NCI-H2171 (cell line): Measurements from ENCODE around the gene OR4N5.
"Not testable (repeated sequence)": the region's sequence is repeated elsewhere in the genome, so short reads cannot be mapped to it uniquely, and the experiment has no call there.

ENCODE experiments used
- DNase-seq: peaks from one replicate; lab custom pipeline; 2025; lab: John Stamatoyannopoulos, UW

Gene OR4N5, protein sequence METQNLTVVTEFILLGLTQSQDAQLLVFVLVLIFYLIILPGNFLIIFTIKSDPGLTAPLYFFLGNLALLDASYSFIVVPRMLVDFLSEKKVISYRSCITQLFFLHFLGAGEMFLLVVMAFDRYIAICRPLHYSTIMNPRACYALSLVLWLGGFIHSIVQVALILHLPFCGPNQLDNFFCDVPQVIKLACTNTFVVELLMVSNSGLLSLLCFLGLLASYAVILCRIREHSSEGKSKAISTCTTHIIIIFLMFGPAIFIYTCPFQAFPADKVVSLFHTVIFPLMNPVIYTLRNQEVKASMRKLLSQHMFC

DNA sequence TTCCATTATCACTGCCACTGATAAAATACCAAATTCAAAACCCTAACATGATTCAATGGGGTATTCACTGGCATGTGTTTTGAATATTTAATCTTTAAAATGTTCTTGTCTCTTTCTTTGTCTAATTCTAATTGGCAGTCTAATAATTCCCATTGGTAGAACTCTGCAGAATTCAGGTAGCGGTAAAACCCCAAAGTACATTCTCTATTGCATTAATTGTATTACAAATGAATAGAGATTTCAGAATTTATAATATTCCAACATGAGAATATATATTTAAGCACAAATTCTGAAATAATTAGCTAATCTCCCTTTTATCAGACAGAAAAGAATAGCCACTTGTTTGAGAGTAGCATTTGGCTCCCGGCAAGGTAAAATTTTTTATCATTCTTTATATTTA lies at the start of gene OR4N5:
TSS of gene OR4N5 (plus strand) at position 301 of the 400 bp plus-strand sequence. CDS start 4,916 bp downstream, outside the sequence.
- DNase-seq = no peak

DNA sequence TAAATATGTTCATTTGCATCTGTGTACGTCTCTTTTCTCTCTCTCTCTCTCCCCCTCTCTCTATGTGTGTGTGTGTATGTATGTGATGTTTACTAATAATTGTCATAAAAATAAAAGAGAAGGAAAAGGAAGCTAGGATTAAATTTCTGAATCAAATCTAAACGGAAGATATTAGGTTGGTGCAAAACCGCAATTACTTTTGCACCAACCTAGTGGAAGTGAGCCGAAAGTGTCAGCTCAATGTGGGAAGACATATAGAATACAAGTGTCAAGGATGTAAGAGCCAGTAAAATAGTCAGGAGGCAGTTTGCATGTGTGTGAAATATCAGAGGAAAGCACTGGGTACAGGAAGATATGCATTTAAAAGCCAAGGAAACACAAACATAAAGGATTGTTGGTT lies 46.6 kb upstream of the OR4N5 start:
- DNase-seq = no peak

DNA sequence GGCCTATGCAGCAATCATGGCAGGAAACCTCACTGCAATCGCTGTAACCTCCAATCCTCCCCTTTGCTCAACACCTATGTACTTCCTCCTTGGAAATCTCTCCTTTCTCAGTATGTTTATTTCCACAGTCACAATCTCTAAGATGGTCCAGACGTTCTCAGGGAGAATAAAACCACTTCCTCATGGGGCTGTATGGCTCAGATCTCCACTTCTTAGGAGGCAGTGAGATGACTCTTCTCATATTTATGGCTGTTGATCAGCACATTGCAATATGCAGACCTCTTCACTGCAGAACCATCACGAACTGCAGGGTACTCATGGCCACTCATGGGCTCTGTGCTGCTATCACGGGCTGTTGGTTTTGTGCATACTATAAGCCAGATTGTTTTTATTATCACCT lies 45.2 kb upstream of the OR4N5 start:
- DNase-seq = no peak

DNA sequence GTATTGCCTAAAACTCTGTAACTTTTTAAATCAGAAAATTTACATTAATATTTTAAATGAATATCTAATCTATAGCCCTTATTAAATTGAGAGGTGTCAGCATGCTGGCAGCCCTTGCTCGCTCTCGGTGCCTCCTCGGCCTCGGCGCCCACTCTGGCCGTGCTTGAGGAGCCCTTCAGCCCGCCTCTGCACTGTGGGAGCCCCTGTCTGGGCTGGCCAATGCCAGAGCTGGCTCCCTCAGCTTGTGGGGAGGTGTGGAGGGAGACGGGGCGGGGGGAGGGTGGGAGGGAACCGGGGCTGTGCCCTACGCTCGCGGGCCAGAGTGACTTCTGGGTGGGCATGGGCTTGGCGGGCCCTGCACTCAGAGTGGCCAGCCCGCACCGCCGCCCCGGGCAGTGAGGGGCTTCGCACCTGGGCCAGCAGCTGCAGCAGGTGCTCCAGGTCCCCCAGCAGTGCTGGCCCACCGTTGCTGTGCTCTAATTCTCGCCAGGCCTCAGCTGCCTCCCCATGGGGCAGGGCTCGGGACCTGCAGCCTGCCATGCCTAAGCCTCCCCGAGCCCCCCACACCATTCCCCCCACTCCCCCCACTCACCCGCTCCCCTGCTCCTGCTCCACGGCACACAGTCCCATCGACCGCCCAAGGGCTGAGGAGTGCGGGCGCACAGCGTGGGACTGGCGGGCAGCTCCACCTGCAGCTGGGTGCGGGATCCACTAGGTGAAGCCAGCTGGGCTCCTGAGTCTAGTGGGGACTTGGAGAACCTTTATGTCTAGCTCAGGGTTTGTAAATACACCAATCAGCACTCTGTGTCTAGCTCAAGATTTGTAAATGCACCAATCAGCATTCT lies 39.5 kb upstream of the OR4N5 start:
- not testable (repeated sequence) for DNase-seq

DNA sequence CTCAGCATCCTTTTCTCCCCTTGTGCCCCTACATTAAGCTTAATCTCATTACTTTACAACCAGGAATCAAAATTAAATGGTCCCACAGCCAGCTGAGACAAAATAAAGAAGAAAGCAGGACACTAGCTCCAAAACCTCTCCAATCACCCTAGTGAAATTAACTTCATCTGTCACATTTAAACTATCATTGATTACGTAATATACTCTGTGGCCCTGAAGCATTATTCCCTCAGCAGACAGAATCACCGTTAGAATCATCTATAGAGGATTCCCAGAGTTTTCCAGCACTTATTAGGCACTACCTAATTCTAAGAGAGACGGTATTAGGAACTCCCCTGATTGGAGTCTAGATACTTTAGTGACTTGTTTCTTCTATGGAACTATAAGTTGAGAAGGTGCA lies 28.2 kb upstream of the OR4N5 start, which contains the start of gene OR4K17:
TSS of gene OR4K17 (plus strand) at position 302 of the 400 bp plus-strand sequence. CDS start 6,761 bp downstream, outside the sequence.
- no peak for DNase-seq

DNA sequence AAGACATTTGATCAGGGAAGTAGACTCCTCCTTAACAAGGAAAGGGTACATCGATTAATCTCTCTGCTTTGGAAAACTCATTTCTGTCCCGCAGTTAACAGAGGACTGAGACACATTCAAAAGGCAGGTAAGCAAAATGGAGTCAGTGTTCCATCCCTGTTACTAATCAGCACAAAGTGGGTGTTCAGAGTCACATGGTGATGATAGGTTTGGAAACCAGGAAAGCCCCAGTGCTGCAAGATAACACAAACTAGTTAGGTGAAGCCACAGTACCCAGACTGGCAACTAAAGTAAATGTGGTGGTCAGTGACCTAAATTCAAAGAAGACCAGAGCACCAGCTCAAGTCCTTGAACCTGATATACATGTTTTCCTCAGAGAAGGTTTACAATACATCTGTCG lies 26.3 kb upstream of the OR4N5 start:
- no peak for DNase-seq

DNA sequence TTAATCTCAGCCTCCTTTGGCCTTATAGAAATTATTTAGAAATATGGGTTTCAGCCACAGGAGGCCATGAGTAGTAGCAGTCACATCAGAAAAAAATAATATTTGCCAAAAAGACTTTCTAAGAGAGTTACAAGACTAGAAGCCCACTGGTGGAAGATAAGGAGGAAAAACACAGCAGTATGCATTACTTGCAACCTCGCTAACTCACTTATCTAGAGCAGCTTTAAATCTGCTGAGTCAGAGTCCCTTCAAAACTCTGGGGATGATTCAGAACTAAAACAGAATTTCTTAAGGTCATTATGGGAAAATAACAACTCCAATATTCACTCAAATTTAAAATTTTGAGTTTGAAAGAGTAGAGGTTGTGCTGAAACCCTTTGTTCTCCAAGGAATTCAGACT lies 21.9 kb upstream of the OR4N5 start:
- DNase-seq = no peak

DNA sequence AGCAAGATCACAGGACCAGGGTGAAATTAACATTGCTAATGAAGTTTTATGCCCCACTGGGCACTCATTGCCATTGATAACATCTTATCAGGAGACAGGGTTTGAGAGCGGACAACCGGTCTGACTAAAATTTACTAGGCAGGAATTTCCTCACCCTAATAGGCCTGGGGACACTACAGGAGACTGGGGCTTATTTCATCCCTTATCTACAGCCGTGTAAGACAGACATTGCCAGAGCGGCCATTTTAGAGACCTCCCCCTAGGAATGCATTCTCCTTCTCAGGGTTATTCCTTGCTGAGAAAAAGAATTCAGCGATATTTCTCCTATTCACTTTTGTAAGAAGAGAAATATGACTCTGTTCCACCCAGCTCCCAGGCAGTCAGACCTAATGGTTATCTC lies 19.8 kb upstream of the OR4N5 start:
- no peak for DNase-seq

DNA sequence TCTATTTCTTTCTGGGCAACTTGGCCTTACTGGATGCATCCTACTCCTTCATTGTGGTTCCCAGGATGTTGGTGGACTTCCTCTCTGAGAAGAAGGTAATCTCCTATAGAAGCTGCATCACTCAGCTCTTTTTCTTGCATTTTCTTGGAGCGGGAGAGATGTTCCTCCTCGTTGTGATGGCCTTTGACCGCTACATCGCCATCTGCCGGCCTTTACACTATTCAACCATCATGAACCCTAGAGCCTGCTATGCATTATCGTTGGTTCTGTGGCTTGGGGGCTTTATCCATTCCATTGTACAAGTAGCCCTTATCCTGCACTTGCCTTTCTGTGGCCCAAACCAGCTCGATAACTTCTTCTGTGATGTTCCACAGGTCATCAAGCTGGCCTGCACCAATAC lies 5.3 kb downstream of the OR4N5 start:
- DNase-seq = no peak

DNA sequence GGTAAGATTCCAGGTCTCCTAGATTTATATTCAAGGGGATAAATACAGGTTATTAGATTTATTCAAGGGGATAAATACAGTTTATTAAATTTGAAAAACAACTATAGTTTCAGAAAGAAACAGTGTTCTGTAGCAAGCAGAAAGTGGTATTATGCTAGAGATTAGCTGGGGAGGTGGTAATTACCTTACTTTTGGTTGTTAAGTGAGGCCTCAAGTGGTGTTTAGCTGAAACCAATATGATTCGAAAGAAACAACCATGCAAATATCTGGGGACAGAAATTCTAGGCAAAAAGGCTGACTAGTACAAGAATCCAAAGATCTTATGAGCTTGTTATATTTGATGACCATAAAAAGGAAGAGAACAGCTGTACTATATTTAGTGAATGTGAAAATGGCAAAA lies 6.2 kb downstream of the OR4N5 start:
- DNase-seq = no peak

DNA sequence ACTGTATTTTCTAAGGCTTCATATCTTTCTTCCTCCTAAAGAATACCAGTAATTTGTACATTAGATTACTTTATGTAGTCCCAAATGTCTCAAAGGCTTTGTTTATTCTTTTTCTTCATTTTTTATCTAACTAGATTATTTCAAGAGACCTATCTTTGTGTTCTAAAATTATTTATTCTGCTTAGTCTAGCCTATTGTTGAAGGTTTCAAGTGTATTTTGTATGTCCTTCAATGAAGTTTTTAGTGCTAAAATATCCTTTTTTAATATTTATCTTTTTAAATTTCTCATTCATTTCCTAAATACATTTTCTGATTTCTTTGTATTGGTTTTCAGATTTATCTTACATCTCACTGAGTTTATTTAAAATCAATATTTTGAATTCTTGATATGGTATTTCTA lies 25.8 kb downstream of the OR4N5 start:
- no peak for DNase-seq

DNA sequence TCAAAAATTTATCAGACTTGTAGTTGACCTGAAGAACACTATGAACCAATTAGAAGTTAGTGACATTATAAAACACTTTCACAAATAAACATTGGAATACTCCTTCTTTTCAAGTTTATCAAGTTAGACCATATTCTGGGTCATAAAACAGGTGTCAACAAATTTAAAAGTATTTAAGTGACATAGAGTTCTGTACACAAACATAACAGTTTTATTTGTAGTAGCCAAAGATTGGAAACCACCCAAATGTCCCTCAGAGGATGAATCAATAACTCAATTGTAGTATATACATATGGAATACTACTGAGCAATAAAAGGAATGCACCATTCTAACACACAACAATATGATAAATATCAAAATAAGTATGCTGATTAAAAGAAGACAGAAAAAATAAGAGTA lies 28.5 kb downstream of the OR4N5 start:
- DNase-seq = no peak

DNA sequence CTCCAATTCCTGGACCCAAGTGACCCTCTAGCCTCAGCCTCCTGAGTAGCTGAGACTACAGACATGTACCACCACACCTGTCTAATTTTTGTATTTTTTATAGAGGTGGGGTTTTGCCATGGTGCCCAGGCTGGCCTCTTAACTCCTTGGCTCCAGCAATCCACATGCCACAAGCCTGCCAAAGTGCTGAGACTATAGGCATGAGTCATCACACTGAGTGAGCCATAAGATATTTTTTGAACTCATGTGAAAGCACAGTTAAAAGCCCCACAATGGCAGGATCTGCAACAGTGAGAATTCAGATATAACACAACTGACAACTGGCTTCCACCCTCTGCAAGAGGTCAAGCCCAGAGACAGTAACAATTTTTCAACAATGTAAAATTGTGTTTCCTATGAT lies 31.2 kb downstream of the OR4N5 start:
- DNase-seq = not testable (repeated sequence)

DNA sequence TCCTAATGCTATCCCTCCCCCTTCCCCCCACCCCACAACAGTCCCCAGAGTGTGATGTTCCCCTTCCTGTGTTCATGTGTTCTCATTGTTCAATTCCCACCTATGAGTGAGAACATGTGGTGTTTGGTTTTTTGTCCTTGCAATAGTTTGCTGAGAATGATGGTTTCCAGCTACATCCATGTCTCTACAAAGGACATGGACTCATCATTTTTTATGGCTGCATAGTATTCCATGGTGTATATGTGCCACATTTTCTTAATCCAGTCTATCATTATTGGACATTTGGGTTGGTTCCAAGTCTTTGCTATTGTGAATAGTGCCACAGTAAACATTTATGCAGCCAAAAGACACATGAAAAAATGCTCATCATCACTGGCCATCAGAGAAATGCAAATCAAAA lies 35.6 kb downstream of the OR4N5 start:
- DNase-seq = not testable (repeated sequence)

DNA sequence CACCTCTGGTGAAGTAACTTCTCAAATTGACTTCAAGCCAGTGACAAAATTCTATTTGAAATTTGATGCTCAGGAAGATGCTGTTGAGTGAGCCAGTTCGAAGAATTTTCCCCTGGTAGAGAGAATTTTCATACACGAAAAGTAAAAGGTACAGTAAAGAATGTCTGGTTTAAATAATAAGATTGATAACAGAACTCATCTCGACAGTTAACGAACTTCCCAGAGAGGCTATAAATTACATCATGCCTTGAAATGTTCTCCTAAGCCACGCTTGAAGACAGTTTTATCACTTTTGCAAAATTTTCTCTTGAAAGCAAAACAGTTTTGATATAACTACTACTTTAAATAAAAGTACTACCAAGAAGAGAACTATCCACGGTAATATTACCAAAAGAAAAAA lies 37.7 kb downstream of the OR4N5 start:
- no peak for DNase-seq

DNA sequence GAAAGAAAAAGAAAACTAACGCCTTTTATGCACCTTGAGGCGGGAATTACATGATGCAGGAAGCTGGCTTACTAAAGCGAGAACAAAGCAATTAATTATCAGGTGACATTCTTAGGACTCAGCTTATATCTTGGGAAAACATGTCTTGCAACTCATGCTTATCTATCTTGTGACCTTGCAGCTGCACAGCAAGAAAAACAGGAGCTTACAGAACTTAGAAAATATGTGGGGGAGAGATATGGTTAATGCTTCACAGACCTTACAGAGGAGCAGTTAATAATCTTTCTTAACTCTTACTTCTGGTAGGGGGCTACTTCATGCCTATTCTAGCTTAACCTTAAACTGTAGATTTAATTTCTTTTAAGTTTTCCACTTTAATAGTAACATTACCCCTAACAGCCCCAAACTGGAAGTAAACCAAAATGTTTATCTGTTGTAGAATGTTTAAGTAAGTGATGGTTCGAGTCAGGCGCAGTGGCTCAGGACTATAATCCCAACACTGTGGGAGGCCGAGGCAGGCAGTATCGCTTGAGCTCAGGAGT lies 38.9 kb downstream of the OR4N5 start:
- DNase-seq = no peak

DNA sequence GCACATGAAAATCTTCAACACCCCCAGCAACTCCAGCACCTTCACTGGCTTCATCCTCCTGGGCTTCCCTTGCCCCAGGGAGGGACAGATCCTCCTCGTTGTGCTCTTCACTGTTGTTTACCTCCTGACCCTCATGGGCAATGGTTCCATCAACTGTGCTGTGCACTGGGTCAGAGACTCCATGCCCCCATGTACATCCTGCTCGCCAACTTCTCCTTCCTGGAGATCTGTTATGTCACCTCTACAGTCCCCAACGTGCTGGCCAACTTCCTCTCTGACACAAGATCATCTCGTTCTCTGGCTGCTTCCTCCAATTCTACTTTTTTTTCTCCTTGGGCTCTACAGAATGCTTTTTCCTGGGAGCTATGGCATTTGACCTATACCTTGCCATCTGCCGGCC lies 40.6 kb downstream of the OR4N5 start:
- DNase-seq = no peak

DNA sequence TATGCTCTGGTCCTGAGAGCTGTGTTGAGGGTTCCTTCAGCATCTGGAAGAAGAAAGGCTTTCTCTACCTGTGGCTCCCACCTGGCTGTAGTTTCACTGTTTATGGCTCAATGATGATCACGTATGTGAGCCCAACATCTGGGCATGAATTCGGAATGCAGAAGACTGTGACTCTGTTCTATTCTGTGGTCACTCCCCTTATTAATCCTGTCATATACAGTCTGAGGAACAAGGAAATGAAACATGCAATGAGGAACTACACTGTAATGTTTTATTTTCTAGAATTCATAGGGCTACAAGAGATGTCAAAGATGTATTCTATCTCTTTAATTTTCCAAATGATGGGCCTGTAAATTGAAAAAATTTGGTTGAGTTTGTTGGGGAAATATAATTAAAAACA lies 41.3 kb downstream of the OR4N5 start:
- no peak for DNase-seq

DNA sequence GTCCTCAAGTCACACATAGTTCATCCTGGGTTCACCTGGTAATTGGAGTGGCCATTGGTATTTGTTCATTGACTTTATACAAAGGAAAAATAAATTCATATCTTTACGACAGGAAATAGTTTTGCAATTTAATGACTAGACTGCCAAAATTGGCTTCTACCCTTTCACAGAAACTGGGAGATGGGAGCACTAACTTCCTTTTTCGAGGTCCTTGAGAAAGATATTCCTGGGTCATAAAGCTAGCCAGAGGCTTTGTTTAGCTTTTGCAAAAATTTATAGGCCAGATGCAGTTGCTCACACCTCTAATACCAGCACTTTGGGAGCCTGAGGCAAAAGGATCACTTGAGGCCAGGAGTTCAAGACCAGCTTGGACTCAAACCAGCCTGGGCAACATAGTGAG lies 41.9 kb downstream of the OR4N5 start:
- DNase-seq = no peak

DNA sequence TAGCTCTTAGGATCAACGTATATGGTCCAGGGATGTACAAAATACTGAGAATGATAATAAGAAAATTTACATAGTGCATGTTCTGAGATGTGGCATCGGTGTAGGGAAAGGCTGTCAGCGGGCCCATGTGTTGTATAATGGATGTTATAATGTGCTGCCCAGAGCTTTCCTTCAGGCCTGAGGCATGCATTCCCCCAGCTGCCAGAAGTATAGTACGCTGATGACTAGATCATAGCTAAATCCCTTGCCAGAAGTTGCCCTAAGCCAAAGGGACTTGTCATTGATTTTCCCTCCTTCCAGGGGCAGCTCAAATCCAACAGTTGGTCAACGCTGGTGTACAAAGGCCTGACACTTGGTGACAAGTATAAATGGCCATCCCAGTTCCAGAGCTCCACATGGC lies 45.6 kb downstream of the OR4N5 start:
- DNase-seq = no peak

DNA sequence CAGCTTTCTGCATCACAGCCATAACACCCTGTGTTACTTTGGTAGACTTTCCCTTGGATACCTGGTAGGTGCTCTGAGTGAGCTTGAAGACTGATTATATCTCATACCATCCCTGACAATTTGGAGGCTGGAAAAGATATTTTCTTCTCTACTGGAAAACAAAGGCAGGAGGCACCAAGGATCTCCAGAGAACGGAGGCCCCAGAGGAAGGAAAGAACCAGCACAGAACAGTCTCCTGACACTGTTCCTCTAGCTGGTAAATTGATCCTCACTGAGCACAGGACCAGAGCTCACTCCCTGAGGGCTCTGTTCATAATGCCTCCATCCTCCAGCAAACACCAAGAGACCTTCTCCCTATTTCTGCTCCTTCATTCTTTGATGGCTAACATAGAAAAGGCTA lies 52.0 kb downstream of the OR4N5 start, which contains the start of gene OR11G2:
TSS of gene OR11G2 (plus strand) at position 301 of the 400 bp plus-strand sequence. CDS start 6,542 bp downstream, outside the sequence.
- DNase-seq = no peak

DNA sequence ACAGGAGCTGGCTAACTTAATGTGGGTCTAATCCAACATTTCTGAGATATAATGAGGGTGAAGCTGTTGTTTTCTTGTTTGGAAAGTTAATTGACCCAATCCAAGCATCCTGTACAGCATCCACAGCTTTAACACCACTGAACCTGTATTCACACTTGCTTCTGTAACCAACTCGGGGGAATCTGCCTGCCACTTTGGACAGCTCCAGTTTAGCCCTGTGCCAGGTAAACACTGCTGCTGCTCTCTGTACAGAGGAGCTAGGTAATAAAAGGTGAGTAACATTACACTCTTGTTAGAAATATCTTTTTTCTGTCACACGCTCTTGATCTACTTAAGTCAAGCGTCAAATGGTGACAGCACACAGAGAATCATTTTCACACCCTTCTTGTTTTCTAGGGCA lies 52.8 kb downstream of the OR4N5 start:
- DNase-seq = no peak

DNA sequence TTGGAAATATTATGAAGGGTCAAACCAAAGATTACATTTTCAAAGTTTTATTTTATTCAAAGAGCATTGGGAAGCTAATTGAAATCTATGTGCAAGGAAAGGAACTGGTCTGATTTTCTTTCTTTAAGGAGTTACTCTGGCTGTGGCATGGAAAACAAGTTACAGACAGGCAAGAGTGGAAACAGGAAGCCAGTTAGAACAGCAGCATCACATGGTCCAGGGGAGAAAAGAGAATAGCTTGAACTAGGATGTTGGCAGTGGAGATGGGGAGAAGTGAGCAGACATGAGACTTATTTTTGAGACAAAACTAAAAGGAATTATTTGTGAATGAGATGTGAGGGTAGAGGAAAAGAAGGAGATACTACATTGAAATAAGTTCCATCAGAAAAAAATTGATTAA lies 55.5 kb downstream of the OR4N5 start:
- no peak for DNase-seq
